HL-60 (cell line): ENCODE data around the gene VSNL1.

Source experiments
- DNase-seq, 2 experiments: peaks; one replicate each; pipeline ENCODE4 v3.0.0-alpha.2; 2010 to 2020; ENCODE audit warnings: low read depth in 1 of 2, low spot score in 1 of 2
- H3K27ac ChIP-seq: fragments of 250-450 bp; sonication (Bioruptor Pico); replicated peaks from 2 replicates; pipeline ENCODE4 v1.5.1; 2020; ENCODE audit warnings: mild to moderate bottlenecking, moderate library complexity
- H3K27me3 ChIP-seq: fragments of 250-450 bp; sonication (Bioruptor Pico); 2 replicates; pipeline ENCODE4 v1.5.1; 2021; ENCODE audit warnings: mild to moderate bottlenecking, moderate library complexity; ENCODE audit not compliant: insufficient read depth, poor library complexity, severe bottlenecking
- H3K4me3 ChIP-seq: replicated peaks from 2 replicates; pipeline ENCODE4 v1.5.1; 2011; ENCODE audit warnings: mild to moderate bottlenecking, control low read depth, low read length; ENCODE audit not compliant: insufficient read depth
- CTCF ChIP-seq: IDR thresholded peaks from one replicate; pipeline ENCODE4 v1.5.1; 2011; ENCODE audit warnings: low read length, control low read depth, inconsistent platforms; ENCODE audit not compliant: insufficient read depth
- GABPA ChIP-seq: IDR thresholded peaks from 2 replicates; pipeline ENCODE4 v1.6.1; 2012; ENCODE audit warnings: low read depth
- POLR2AphosphoS5 ChIP-seq: IDR thresholded peaks from 2 replicates; pipeline ENCODE4 v1.6.1; 2012; ENCODE audit warnings: low read depth
- SPI1 ChIP-seq: IDR thresholded peaks from 2 replicates; pipeline ENCODE4 v1.6.1; 2012; ENCODE audit warnings: low read depth, mild to moderate bottlenecking, borderline replicate concordance
- TF ChIP-seq, protein P1 (sequence below): IDR thresholded peaks from 2 replicates; pipeline ENCODE4 v1.6.1; 2012; ENCODE audit warnings: low read depth; ENCODE audit not compliant: insufficient replicate concordance

VSNL1 gene

GRCh38 chr2:17533546-17533945 is 7.0 kb upstream of the VSNL1 start:
- DNase-seq: no peak
- TF ChIP-seq SPI1 (no peak), POLR2AphosphoS5 (no peak), GABPA (no peak), CTCF (no peak)
- TF ChIP-seq, protein P1, sequence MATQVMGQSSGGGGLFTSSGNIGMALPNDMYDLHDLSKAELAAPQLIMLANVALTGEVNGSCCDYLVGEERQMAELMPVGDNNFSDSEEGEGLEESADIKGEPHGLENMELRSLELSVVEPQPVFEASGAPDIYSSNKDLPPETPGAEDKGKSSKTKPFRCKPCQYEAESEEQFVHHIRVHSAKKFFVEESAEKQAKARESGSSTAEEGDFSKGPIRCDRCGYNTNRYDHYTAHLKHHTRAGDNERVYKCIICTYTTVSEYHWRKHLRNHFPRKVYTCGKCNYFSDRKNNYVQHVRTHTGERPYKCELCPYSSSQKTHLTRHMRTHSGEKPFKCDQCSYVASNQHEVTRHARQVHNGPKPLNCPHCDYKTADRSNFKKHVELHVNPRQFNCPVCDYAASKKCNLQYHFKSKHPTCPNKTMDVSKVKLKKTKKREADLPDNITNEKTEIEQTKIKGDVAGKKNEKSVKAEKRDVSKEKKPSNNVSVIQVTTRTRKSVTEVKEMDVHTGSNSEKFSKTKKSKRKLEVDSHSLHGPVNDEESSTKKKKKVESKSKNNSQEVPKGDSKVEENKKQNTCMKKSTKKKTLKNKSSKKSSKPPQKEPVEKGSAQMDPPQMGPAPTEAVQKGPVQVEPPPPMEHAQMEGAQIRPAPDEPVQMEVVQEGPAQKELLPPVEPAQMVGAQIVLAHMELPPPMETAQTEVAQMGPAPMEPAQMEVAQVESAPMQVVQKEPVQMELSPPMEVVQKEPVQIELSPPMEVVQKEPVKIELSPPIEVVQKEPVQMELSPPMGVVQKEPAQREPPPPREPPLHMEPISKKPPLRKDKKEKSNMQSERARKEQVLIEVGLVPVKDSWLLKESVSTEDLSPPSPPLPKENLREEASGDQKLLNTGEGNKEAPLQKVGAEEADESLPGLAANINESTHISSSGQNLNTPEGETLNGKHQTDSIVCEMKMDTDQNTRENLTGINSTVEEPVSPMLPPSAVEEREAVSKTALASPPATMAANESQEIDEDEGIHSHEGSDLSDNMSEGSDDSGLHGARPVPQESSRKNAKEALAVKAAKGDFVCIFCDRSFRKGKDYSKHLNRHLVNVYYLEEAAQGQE: no peak
- no peak overlapping the region for H3K4me3 ChIP-seq
- peaks cover 13% of the 10 kb centered on the region for H3K27me3 ChIP-seq
- H3K27ac ChIP-seq: no peak overlapping the region

- Histone ChIP-seq H3K27me3 (peaks cover 38% of the 10 kb centered on the region), H3K27ac (no peak overlapping the region), H3K4me3 (no peak overlapping the region)
- no peak for TF ChIP-seq SPI1
- TF ChIP-seq POLR2AphosphoS5: no peak
- no peak for TF ChIP-seq CTCF
- TF ChIP-seq, protein P1: no peak
- TF ChIP-seq GABPA: no peak
- no peak for DNase-seq
Measured at GRCh38 chr2:17536416-17536815, 4.1 kb upstream of the VSNL1 start.

DNA sequence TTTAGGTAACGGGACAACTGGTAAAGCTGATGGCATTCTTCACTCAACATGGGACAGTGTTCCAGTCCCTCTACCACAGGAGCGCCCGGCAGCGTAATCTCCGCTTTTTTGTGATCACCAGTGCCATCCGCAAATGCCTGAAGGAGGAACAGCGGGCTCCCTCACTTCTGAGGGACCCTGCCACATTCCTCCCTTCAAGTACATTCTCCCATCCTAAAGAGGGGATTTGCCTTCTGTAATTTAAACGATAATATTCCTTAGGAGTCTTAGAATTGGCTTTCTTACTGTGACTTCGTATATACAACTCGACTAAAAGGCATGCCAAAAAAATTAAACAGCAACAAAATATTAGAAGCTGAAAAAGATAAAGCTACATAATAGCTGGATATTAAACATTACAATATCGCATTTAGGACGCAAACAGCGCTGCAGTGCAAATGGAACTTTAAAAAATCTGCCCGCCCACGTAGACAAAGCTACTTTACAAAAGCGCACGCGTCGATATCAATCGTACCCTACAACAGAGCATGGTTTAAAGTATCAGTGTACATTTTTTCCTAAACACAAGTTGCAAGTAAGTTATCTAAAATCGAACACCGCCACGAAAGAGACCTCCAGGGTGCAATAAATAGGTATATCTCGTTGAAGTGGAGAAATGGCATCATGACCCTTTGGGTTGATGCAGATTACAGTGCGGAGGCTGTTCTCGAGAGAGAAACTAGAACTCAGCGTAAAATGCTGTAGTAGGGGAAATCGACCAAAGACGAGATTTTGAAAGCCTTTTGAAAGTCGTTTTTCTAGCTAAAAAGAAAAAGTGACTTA is 2.3 kb upstream of the VSNL1 start:
- Histone ChIP-seq H3K27me3 (peaks cover 50% of the 10 kb centered on the region), H3K27ac (no peak overlapping the region), H3K4me3 (no peak overlapping the region)
- TF ChIP-seq CTCF (no peak), SPI1 (no peak), POLR2AphosphoS5 (no peak), GABPA (no peak)
- TF ChIP-seq, protein P1: no peak
- no peak for DNase-seq
